ENCODE measurements around the gene HSD17B12. TPM values are rescaled to one million over a fixed set of nuclear protein-coding genes. Genes with fewer than 3 reads are reported as not detected.
A peak's percentile ranks its signal among the peaks of the same experiment; 100 is the strongest.

The HSD17B12 gene
- polyA plus RNA-seq, 1 experiment: 67.7 TPM

- CTCF ChIA-PET: interaction anchor here (0.9 to 1.1 kb wide), 2 partner anchors 13 to 39 kb away, joined by 3 read pairs; no protein-coding TSS in a partner anchor
- TF ChIP-seq, protein P1, sequence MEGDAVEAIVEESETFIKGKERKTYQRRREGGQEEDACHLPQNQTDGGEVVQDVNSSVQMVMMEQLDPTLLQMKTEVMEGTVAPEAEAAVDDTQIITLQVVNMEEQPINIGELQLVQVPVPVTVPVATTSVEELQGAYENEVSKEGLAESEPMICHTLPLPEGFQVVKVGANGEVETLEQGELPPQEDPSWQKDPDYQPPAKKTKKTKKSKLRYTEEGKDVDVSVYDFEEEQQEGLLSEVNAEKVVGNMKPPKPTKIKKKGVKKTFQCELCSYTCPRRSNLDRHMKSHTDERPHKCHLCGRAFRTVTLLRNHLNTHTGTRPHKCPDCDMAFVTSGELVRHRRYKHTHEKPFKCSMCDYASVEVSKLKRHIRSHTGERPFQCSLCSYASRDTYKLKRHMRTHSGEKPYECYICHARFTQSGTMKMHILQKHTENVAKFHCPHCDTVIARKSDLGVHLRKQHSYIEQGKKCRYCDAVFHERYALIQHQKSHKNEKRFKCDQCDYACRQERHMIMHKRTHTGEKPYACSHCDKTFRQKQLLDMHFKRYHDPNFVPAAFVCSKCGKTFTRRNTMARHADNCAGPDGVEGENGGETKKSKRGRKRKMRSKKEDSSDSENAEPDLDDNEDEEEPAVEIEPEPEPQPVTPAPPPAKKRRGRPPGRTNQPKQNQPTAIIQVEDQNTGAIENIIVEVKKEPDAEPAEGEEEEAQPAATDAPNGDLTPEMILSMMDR (IDR thresholded peaks at IDR 0.05; ENCODE audit: insufficient read depth, low read depth, low read length): no peak
- no peak for DNase-seq (ENCODE audit: low read depth)
- no peaks in the 10 kb centered on the region for H3K36me3 ChIP-seq (ENCODE audit: control insufficient read depth, insufficient read depth, low read length)
- POLR2A ChIA-PET: no interaction called here
- H3K27me3 ChIP-seq (ENCODE audit: control insufficient read depth, insufficient read depth, low read length): no peaks in the 10 kb centered on the region
- no peak overlapping the region for H3K4me3 ChIP-seq (ENCODE audit: low read depth, low read length)
Observed at GRCh38 chr11:43812471-43812870, 131.9 kb downstream of the HSD17B12 start.

DNA sequence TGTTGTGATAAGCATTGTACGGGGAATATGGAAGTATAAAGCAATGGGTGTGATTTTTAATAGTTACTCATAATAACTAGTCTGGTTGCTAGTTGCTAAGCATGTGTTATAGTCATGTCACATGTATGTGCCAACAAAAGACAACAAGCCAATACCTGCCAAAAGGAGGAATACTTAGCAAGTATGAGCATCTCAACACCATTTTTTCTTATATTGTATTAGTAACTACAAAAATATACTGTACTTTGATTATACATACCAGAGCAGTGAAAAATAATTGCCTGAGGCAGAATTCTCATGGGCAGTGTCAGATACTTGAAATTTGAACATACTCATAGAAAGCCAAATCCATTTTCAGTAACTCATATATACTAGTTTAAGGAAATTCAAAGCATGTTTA, 137.7 kb downstream of the HSD17B12 start:
- POLR2A ChIA-PET: no interaction called here
- H3K27me3 ChIP-seq (ENCODE audit: control insufficient read depth, insufficient read depth, low read length): no peaks in the 10 kb centered on the region
- CTCF ChIA-PET: no interaction called here
- peak; percentile 22 for DNase-seq (ENCODE audit: low read depth)
- 0 out of 2 replicates have a peak, but pooled peaks cover 1% of the 10 kb centered on the region for H3K36me3 ChIP-seq (ENCODE audit: control insufficient read depth, insufficient read depth, low read length)
- no peak overlapping the region for H3K4me3 ChIP-seq (ENCODE audit: low read depth, low read length)
- TF ChIP-seq, protein P1 (IDR thresholded peaks at IDR 0.05; ENCODE audit: insufficient read depth, low read depth, low read length): no peak

DNA sequence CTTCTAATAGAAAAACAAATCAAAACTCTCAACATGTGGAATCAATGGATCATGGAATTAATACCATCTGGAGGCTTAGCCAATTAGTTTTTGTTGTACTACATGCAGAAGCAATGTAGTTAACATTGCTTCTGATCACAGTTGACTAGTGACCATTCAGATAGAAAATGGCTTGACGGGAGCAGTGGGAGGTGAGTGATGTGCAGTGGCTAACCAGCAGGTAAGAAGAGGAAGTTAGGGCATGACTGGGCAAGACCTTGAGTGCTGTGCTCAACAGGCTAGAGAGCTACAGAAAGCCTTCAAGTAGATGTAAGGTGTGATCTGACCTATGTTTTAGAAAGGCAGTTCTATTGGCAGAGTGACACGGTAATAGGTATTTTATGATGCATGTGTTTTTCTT, 139.4 kb downstream of the HSD17B12 start:
- no peak for DNase-seq (ENCODE audit: low read depth)
- CTCF ChIA-PET: interaction anchor here (1.4 kb wide), 1 partner anchor 11 kb away, joined by 5 read pairs; no protein-coding TSS in a partner anchor
- Histone ChIP-seq H3K36me3 (ENCODE audit: control insufficient read depth, insufficient read depth, low read length) (peaks cover 1% of the 10 kb centered on the region; the same call in 1 of the 2 replicates), H3K4me3 (ENCODE audit: low read depth, low read length) (no peak overlapping the region), H3K27me3 (ENCODE audit: control insufficient read depth, insufficient read depth, low read length) (no peaks in the 10 kb centered on the region)
- POLR2A ChIA-PET: no interaction called here
- TF ChIP-seq, protein P1 (IDR thresholded peaks at IDR 0.05; ENCODE audit: insufficient read depth, low read depth, low read length): no peak

DNA sequence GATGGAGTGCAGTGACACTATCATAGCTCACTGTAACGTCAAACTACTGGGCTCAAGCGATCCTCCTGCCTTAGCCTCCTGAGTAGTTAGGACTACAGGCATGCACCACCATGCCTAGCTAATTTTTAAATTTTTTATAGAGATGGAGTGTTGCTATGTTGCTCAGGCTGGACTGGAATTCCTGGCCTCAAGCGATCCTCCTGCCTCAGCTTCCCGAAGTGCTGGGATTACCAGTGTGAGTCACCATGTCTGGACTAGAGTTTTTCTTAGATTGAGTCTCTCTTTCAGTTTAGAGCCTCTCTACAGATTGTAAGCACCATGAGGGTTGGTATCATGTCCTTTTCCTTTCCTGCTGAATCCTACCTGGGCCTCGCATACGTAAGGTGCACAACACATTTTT, 142.8 kb downstream of the HSD17B12 start:
- Histone ChIP-seq H3K27me3 (ENCODE audit: control insufficient read depth, insufficient read depth, low read length) (no peaks in the 10 kb centered on the region), H3K36me3 (ENCODE audit: control insufficient read depth, insufficient read depth, low read length) (peaks cover 1% of the 10 kb centered on the region; the same call in 1 of the 2 replicates), H3K4me3 (ENCODE audit: low read depth, low read length) (no peak overlapping the region)
- no peak for DNase-seq (ENCODE audit: low read depth)
- POLR2A ChIA-PET: no interaction called here
- CTCF ChIA-PET: interaction anchor here (1.5 to 2.5 kb wide), 2 partner anchors 16 to 21 kb away, joined by 4 to 8 read pairs; no protein-coding TSS in a partner anchor
- TF ChIP-seq, protein P1 (IDR thresholded peaks at IDR 0.05; ENCODE audit: insufficient read depth, low read depth, low read length): no peak

GRCh38 chr11:43823851-43824250, 143.3 kb downstream of the HSD17B12 start:
- TF ChIP-seq, protein P1 (IDR thresholded peaks at IDR 0.05; ENCODE audit: insufficient read depth, low read depth, low read length): no peak
- CTCF ChIA-PET: interaction anchor here (1.5 to 3.7 kb wide), 4 partner anchors 10 to 26 kb away, joined by 4 to 53 read pairs (median 11); no protein-coding TSS in a partner anchor
- peaks cover 1% of the 10 kb centered on the region; the same call in 1 of the 2 replicates for H3K36me3 ChIP-seq (ENCODE audit: control insufficient read depth, insufficient read depth, low read length)

More at GRCh38 chr11:43823851-43824250, 143.3 kb downstream of the HSD17B12 start:
- DNase-seq (ENCODE audit: low read depth): no peak
- Histone ChIP-seq H3K4me3 (ENCODE audit: low read depth, low read length) (no peak overlapping the region), H3K27me3 (ENCODE audit: control insufficient read depth, insufficient read depth, low read length) (no peaks in the 10 kb centered on the region)
- POLR2A ChIA-PET: no interaction called here

Data from BJ (cell line).